DOHH2 (cell line): ENCODE data around the gene PTPRZ1.

ENCODE experiments used
- H3F3A ChIP-seq: fragments of 200-600 bp; sonication (generic), shearing (Covaris generic); 2 replicates; pipeline ENCODE4 v1.6.0; 2016; ENCODE audit warnings: antibody characterized with exemption, mild to moderate bottlenecking; ENCODE audit not compliant: control insufficient read depth, insufficient read depth
- H3K27ac ChIP-seq: fragments of 200-600 bp; sonication (generic); 2 replicates; pipeline ENCODE4 v1.5.1; 2014; ENCODE audit warnings: low read depth, mild to moderate bottlenecking, low read length, moderate library complexity
- H3K27me3 ChIP-seq: fragments of 200-600 bp; sonication (generic); 2 replicates; pipeline ENCODE4 v1.6.1; 2014; ENCODE audit warnings: mild to moderate bottlenecking, low read length, mixed read lengths; ENCODE audit not compliant: control insufficient read depth
- H3K36me3 ChIP-seq: fragments of 200-600 bp; sonication (generic); 2 replicates; pipeline ENCODE4 v1.6.1; 2014; ENCODE audit warnings: mild to moderate bottlenecking, low read length, moderate library complexity, mixed read lengths; ENCODE audit not compliant: control insufficient read depth
- H3K4me1 ChIP-seq: fragments of 200-600 bp; sonication (generic); 2 replicates; pipeline ENCODE4 v1.6.1; 2014; ENCODE audit warnings: mild to moderate bottlenecking, low read length, mixed read lengths; ENCODE audit not compliant: control insufficient read depth
- H3K4me2 ChIP-seq: fragments of 200-600 bp; sonication (generic); 2 replicates; pipeline ENCODE4 v1.6.0; 2014; ENCODE audit warnings: mild to moderate bottlenecking, low read length, moderate library complexity
- H3K4me3 ChIP-seq: fragments of 200-600 bp; sonication (generic); 2 replicates; pipeline ENCODE4 v1.5.1; 2014; ENCODE audit warnings: mild to moderate bottlenecking, low read length, mixed read lengths
- H3K79me2 ChIP-seq: fragments of 200-600 bp; sonication (generic); 2 replicates; pipeline ENCODE4 v1.6.1; 2014; ENCODE audit warnings: mild to moderate bottlenecking, low read length, mixed read lengths; ENCODE audit not compliant: control insufficient read depth
- H3K9me2 ChIP-seq: fragments of 200-600 bp; sonication (generic); replicated peaks from 2 replicates; pipeline ENCODE4 v1.6.1; 2014; ENCODE audit warnings: mild to moderate bottlenecking, low read length, mixed read lengths; ENCODE audit not compliant: control insufficient read depth
- H3K9me3 ChIP-seq: fragments of 200-600 bp; sonication (generic); 2 replicates; pipeline ENCODE4 v1.6.1; 2014; ENCODE audit warnings: antibody characterized with exemption, low read length, mixed read lengths; ENCODE audit not compliant: control insufficient read depth, insufficient read depth
- H4K20me1 ChIP-seq: fragments of 200-600 bp; sonication (generic); 2 replicates; pipeline ENCODE4 v1.6.0; 2014; ENCODE audit warnings: low read depth, mild to moderate bottlenecking, antibody characterized with exemption, low read length, moderate library complexity; ENCODE audit not compliant: control insufficient read depth, insufficient read depth
- CTCF ChIP-seq: fragments of 200-600 bp; sonication (generic); IDR thresholded peaks from one replicate; pipeline ENCODE4 v1.5.1; 2014; ENCODE audit warnings: antibody characterized with exemption, mild to moderate bottlenecking, low read depth, low read length; ENCODE audit not compliant: poor library complexity, severe bottlenecking
- EZH2phosphoT487 ChIP-seq: fragments of 200-600 bp; sonication (generic); IDR thresholded peaks from 2 replicates; pipeline ENCODE4 v1.6.1; 2017; ENCODE audit warnings: borderline replicate concordance, mild to moderate bottlenecking, antibody characterized with exemption, low read length, moderate library complexity, mixed read lengths

The PTPRZ1 gene

GRCh38 chr7:122072924-122073599 is 200.1 kb downstream of the PTPRZ1 start:
- no peaks in the 10 kb centered on the region for H3K4me1 ChIP-seq
- H3K4me3 ChIP-seq = no peak overlapping the region
- no peaks in the 10 kb centered on the region for H3K9me3 ChIP-seq
- H3F3A ChIP-seq = no peaks in the 10 kb centered on the region
- no peaks in the 10 kb centered on the region for H3K36me3 ChIP-seq
- no peak overlapping the region for H3K4me2 ChIP-seq
- no peaks in the 10 kb centered on the region for H4K20me1 ChIP-seq
- H3K9me2 ChIP-seq = no peaks in the 10 kb centered on the region
- no peaks in the 10 kb centered on the region for H3K79me2 ChIP-seq
- no peak overlapping the region for H3K27ac ChIP-seq
- no peaks in the 10 kb centered on the region for H3K27me3 ChIP-seq
- TF ChIP-seq EZH2phosphoT487 (no peak), CTCF (no peak)

- H4K20me1 ChIP-seq = no peaks in the 10 kb centered on the region
- H3F3A ChIP-seq = no peaks in the 10 kb centered on the region
- no peak overlapping the region for H3K4me2 ChIP-seq
- H3K79me2 ChIP-seq = no peaks in the 10 kb centered on the region
- no peaks in the 10 kb centered on the region for H3K36me3 ChIP-seq
- H3K27me3 ChIP-seq = no peaks in the 10 kb centered on the region
- H3K4me1 ChIP-seq = no peaks in the 10 kb centered on the region
- no peak overlapping the region for H3K27ac ChIP-seq
- TF ChIP-seq CTCF (no peak), EZH2phosphoT487 (no peak)
- H3K9me2 ChIP-seq = no peaks in the 10 kb centered on the region
- H3K4me3 ChIP-seq = no peak overlapping the region
- H3K9me3 ChIP-seq = no peaks in the 10 kb centered on the region
Observed at GRCh38 chr7:122073635-122074034, 200.7 kb downstream of the PTPRZ1 start.

DNA sequence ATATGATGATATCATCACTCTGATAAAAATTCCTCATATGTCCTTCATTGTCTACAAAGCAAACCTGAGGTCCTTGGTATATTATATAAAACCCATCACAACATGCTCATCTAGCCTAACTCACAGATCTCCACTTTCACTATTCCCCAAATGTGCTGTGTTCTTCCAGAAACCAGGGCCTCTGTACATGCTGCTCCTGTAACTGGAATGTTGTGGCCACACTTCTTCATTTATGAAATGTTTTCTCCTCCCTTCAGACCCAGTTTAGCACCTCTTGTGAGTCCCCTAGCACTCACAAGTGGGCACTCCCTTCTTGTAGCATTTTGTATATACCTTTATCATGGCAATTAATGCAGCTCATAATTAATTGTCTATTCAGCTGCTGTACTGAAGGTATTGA is 209.2 kb downstream of the PTPRZ1 start:
- Histone ChIP-seq H3F3A (no peaks in the 10 kb centered on the region), H3K36me3 (no peaks in the 10 kb centered on the region), H3K27me3 (no peaks in the 10 kb centered on the region), H3K9me3 (no peaks in the 10 kb centered on the region), H3K4me3 (no peak overlapping the region), H3K4me1 (no peaks in the 10 kb centered on the region), H3K27ac (no peak overlapping the region), H4K20me1 (no peaks in the 10 kb centered on the region), H3K4me2 (no peak overlapping the region), H3K79me2 (no peaks in the 10 kb centered on the region), H3K9me2 (no peaks in the 10 kb centered on the region)
- TF ChIP-seq EZH2phosphoT487 = no peak
- TF ChIP-seq CTCF = no peak
